IMR-90 (cell line): ENCODE data around the gene GRIN2A. TPM values are rescaled to one million over a fixed set of nuclear protein-coding genes. Genes with fewer than 3 reads are reported as not detected.

Experiments used
- ATAC-seq: fragments of 200-7000 bp; cut with Tn5 transposase; 2 replicates; pipeline ENCODE4 v1.9.1; 2020; ENCODE audit warnings: low read depth, mild to moderate bottlenecking, moderate library complexity
- BruUV-seq: library from RNA; stranded (reverse); fragments of 400-500 nt; replicated peaks from 2 replicates; lab custom pipeline; 2021; lab: Mats Ljungman, UMichigan
- CTCF ChIA-PET: fragments of 300-600 bp; formaldehyde crosslinking; extraction: SDS; loops from one replicate; lab custom pipeline; 2021; ENCODE audit warnings: antibody characterized with exemption; lab: Yijun Ruan, JAX
- POLR2A ChIA-PET: fragments of 300-600 bp; sonication (Branson Sonifier 250); formaldehyde crosslinking; loops from one replicate; lab custom pipeline; 2022; ENCODE audit warnings: antibody characterized with exemption; ENCODE audit not compliant: unreplicated experiment; lab: Charles Lee
- DNase-seq: peaks from one replicate; pipeline ENCODE4 v3.0.0; 2013
- H2AFZ ChIP-seq: replicated peaks from 2 replicates; pipeline ENCODE3; 2013; ENCODE audit warnings: low read length, mild to moderate bottlenecking; ENCODE audit not compliant: poor library complexity
- H2AK5ac ChIP-seq: 2 replicates; pipeline ENCODE4 v1.6.1; 2013; ENCODE audit warnings: low read depth, low read length, inconsistent platforms
- H2AK9ac ChIP-seq: replicated peaks from 2 replicates; pipeline ENCODE3; 2013; ENCODE audit warnings: mild to moderate bottlenecking, low read depth, low read length, moderate library complexity; ENCODE audit not compliant: poor library complexity
- H2BK120ac ChIP-seq: 2 replicates; pipeline ENCODE4 v1.6.1; 2013; ENCODE audit warnings: low read depth, low read length, inconsistent platforms
- H2BK15ac ChIP-seq: 3 replicates; pipeline ENCODE4 v1.6.1; 2013; ENCODE audit warnings: low read depth, low read length, inconsistent platforms
- H2BK20ac ChIP-seq: 2 replicates; pipeline ENCODE4 v1.6.1; 2013; ENCODE audit warnings: low read depth, mild to moderate bottlenecking, inconsistent platforms, low read length, moderate library complexity
- H2BK5ac ChIP-seq: 2 replicates; pipeline ENCODE4 v1.6.1; 2013; ENCODE audit warnings: mild to moderate bottlenecking, low read depth, low read length, inconsistent platforms; ENCODE audit not compliant: poor library complexity, severe bottlenecking
- H3K14ac ChIP-seq: replicated peaks from 2 replicates; pipeline ENCODE4 v1.6.1; 2013; ENCODE audit warnings: low read depth, low read length, inconsistent platforms
- H3K18ac ChIP-seq: 2 replicates; pipeline ENCODE4 v1.6.1; 2013; ENCODE audit warnings: low read depth, low read length, control low read depth
- H3K23ac ChIP-seq: 2 replicates; pipeline ENCODE4 v1.6.1; 2013; ENCODE audit warnings: low read depth, low read length, inconsistent platforms
- H3K27ac ChIP-seq: 2 replicates; pipeline ENCODE4 v1.5.1; 2013; ENCODE audit warnings: mild to moderate bottlenecking, control low read depth, low read length; ENCODE audit not compliant: insufficient read depth
- H3K27me3 ChIP-seq: 2 replicates; pipeline ENCODE4 v1.6.1; 2013; ENCODE audit warnings: low read length; ENCODE audit not compliant: control insufficient read depth, insufficient read depth
- H3K36me3 ChIP-seq: 2 replicates; pipeline ENCODE4 v1.6.1; 2013; ENCODE audit warnings: low read length, mixed read lengths; ENCODE audit not compliant: control insufficient read depth, insufficient read depth
- H3K4ac ChIP-seq: 2 replicates; pipeline ENCODE4 v1.6.1; 2013; ENCODE audit warnings: low read depth, low read length, inconsistent platforms
- H3K4me1 ChIP-seq: 2 replicates; pipeline ENCODE4 v1.6.1; 2013; ENCODE audit warnings: low read length, mixed read lengths; ENCODE audit not compliant: control insufficient read depth, insufficient read depth
- H3K4me2 ChIP-seq: 2 replicates; pipeline ENCODE4 v1.6.1; 2013; ENCODE audit warnings: low read depth, mild to moderate bottlenecking, control low read depth, low read length, moderate library complexity
- H3K4me3 ChIP-seq: 2 replicates; pipeline ENCODE4 v1.5.1; 2013; ENCODE audit warnings: low read depth, mild to moderate bottlenecking, control low read depth, low read length, moderate library complexity; ENCODE audit not compliant: insufficient read depth
- H3K56ac ChIP-seq: 2 replicates; pipeline ENCODE4 v1.6.1; 2013; ENCODE audit warnings: low read length, inconsistent platforms; ENCODE audit not compliant: insufficient read depth; ENCODE audit errors: extremely low read depth
- H3K79me1 ChIP-seq, 2 experiments: 2 replicates each; pipeline ENCODE4 v1.6.1; 2013; ENCODE audit warnings: low read length in 2 of 2, inconsistent platforms in 1 of 2, low read depth in 1 of 2
- H3K9ac ChIP-seq: 2 replicates; pipeline ENCODE4 v1.6.1; 2013; ENCODE audit warnings: low read depth, low read length, control low read depth
- H3K9me1 ChIP-seq: 2 replicates; pipeline ENCODE4 v1.6.1; 2013; ENCODE audit warnings: low read length, inconsistent platforms; ENCODE audit not compliant: insufficient read depth
- H3K9me3 ChIP-seq: 2 replicates; pipeline ENCODE4 v1.6.1; 2013; ENCODE audit warnings: low read length; ENCODE audit not compliant: control insufficient read depth, insufficient read depth
- H4K20me1 ChIP-seq: 2 replicates; pipeline ENCODE4 v1.6.1; 2013; ENCODE audit warnings: low read length, inconsistent platforms; ENCODE audit not compliant: insufficient read depth
- H4K5ac ChIP-seq: 2 replicates; pipeline ENCODE4 v1.6.1; 2013; ENCODE audit warnings: mild to moderate bottlenecking, low read depth, low read length, control low read depth
- H4K8ac ChIP-seq, 2 experiments: 2 replicates each; pipeline ENCODE4 v1.6.1; 2013; ENCODE audit warnings: low read depth in 2 of 2, low read length in 2 of 2, control low read depth in 1 of 2, inconsistent platforms in 1 of 2
- H4K91ac ChIP-seq: 2 replicates; pipeline ENCODE4 v1.6.1; 2013; ENCODE audit warnings: low read depth, low read length, inconsistent platforms; ENCODE audit not compliant: insufficient read depth
- CHD1 ChIP-seq: IDR thresholded peaks from 2 replicates; pipeline ENCODE4 v1.6.1; 2012; ENCODE audit warnings: low read depth, low read length, improper control_type of control experiment
- NFE2L2 ChIP-seq: fragments of 150-350 bp; IDR thresholded peaks from 2 replicates; pipeline ENCODE4 v1.6.1; 2016; ENCODE audit warnings: low read depth, mild to moderate bottlenecking, low read length
- POLR2A ChIP-seq: IDR thresholded peaks from 2 replicates; pipeline ENCODE4 v1.6.1; 2012; ENCODE audit warnings: mild to moderate bottlenecking, low read depth, low read length
- RAD21 ChIP-seq: IDR thresholded peaks from 2 replicates; pipeline ENCODE4 v1.6.1; 2012; ENCODE audit warnings: low read length, improper control_type of control experiment
- RCOR1 ChIP-seq: IDR thresholded peaks from 2 replicates; pipeline ENCODE4 v1.6.1; 2012; ENCODE audit warnings: mild to moderate bottlenecking, low read length, improper control_type of control experiment; ENCODE audit not compliant: insufficient replicate concordance
- USF2 ChIP-seq: fragments of 150-350 bp; IDR thresholded peaks from 2 replicates; pipeline ENCODE4 v1.6.1; 2017; ENCODE audit warnings: mild to moderate bottlenecking, antibody characterized with exemption, low read length, low read depth
- WGBS, 2 experiments: methylation state at CpG; one replicate each; pipeline versions ENCODE4 v1.1.5 to v1.1.7; 2013; ENCODE audit warnings: missing lambda C conversion rate in 2 of 2; ENCODE audit not compliant: insufficient read length in 1 of 2; ENCODE audit errors: extremely low coverage in 2 of 2; 5-methylcytosine and 5-hydroxymethylcytosine counted together
- dilution Hi-C: fragments of 300-500 bp; cut with HindIII; formaldehyde crosslinking; loops from one replicate; pipeline ENCODE4 v1.14.3; 2018; ENCODE audit warnings: low sequenced_read_pairs; ENCODE audit not compliant: unreplicated experiment
- in situ Hi-C: fragments of 300-500 bp; cut with MboI; formaldehyde crosslinking; loops from 3 replicates; pipeline ENCODE4 v1.14.3; 2019; ENCODE audit warnings: low sequenced_read_pairs, inconsistent platforms, mixed read lengths
- intact Hi-C: fragments of 100-400 bp; cut with micrococcal nuclease; formaldehyde crosslinking; loops from 2 replicates; pipeline ENCODE4 v1.10.0; 2022
- polyA plus RNA-seq, 3 experiments: library from polyadenylated mRNA; depleted of rRNA; stranded (reverse); fragments of >200 nt; gene quantifications; 2 replicates each; pipeline ENCODE4 v1.2.3, GENCODE V29; 2012; ENCODE audit warnings: low replicate concordance in 1 of 3
- total RNA-seq: library from RNA; depleted of rRNA; stranded (reverse); fragments of >200 nt; gene quantifications from 2 replicates; pipeline ENCODE4 v1.2.3, GENCODE V29; 2012
- TF ChIP-seq, protein P1 (sequence below): fragments of 150-350 bp; IDR thresholded peaks from 2 replicates; pipeline ENCODE4 v1.6.1; 2016; ENCODE audit warnings: low read depth, mild to moderate bottlenecking, low read length, moderate library complexity, borderline replicate concordance
- TF ChIP-seq, protein P2 (sequence below): conservative IDR thresholded peaks from 2 replicates; pipeline ENCODE4 v1.5.1; 2012; ENCODE audit warnings: mild to moderate bottlenecking, low read depth, low read length, improper control_type of control experiment

Gene GRIN2A
- total and polyA plus RNA-seq, 2 of the 4 experiments (the other 2 are of a cell fraction): under 0.01 TPM; not detected in 1

DNA sequence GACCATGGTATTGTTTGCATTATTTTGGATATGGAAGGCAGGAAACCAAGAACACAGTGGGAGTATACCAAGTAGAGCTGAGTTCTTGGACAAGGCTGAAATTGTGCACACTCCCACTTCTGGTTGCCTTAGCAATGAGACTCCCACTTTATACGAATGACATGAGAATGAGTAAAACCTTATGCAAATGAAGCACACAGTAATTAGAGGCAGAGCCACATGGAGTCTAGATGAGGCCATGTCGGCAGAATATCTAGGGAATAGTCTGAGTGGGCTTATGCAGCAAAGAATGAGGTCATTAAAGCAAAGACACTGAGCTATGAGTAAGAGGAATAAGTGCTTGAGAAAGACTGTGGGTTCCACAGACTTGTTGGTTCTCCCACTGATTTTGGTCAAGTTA is 178.7 kb downstream of the GRIN2A start:
- Histone ChIP-seq H4K8ac (no peak overlapping the region), H3K4me1 (no peaks in the 10 kb centered on the region), H2AK5ac (no peak overlapping the region), H3K9me1 (no peaks in the 10 kb centered on the region), H3K18ac (no peak overlapping the region), H3K36me3 (no peaks in the 10 kb centered on the region), H3K27me3 (no peaks in the 10 kb centered on the region), H2BK5ac (no peak overlapping the region), H3K9ac (no peak overlapping the region), H3K14ac (no peak overlapping the region), H3K9me3 (peaks cover 5% of the 10 kb centered on the region), H3K27ac (no peak overlapping the region), H3K4me3 (no peak overlapping the region), H2AK9ac (no peak overlapping the region), H3K4ac (no peak overlapping the region), H3K23ac (no peak overlapping the region), H2BK20ac (no peak overlapping the region), H3K56ac (no peak overlapping the region), H4K91ac (no peak overlapping the region), H2BK120ac (no peak overlapping the region), H3K79me1 (no peaks in the 10 kb centered on the region), H2BK15ac (no peak overlapping the region), H4K5ac (no peak overlapping the region), H3K4me2 (no peak overlapping the region), H2AFZ (no peak overlapping the region), H4K20me1 (no peaks in the 10 kb centered on the region)
- no TSS peak for BruUV-seq
- no peak for ATAC-seq
- 20% methylated on average over 1 of the region's 2 CpGs; no CpG with 5 or more reads in 1 of the 2 experiments for WGBS, 2 experiments
- in situ Hi-C loops: no loop called here
- intact Hi-C loops: no loop called here
- no peak for DNase-seq
- TF ChIP-seq RCOR1: no peak
- no peak for TF ChIP-seq CHD1
- TF ChIP-seq POLR2A: no peak
- TF ChIP-seq, protein P1, sequence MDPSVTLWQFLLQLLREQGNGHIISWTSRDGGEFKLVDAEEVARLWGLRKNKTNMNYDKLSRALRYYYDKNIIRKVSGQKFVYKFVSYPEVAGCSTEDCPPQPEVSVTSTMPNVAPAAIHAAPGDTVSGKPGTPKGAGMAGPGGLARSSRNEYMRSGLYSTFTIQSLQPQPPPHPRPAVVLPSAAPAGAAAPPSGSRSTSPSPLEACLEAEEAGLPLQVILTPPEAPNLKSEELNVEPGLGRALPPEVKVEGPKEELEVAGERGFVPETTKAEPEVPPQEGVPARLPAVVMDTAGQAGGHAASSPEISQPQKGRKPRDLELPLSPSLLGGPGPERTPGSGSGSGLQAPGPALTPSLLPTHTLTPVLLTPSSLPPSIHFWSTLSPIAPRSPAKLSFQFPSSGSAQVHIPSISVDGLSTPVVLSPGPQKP: no peak
- no peak for TF ChIP-seq USF2
- no peak for TF ChIP-seq NFE2L2
- TF ChIP-seq, protein P2, sequence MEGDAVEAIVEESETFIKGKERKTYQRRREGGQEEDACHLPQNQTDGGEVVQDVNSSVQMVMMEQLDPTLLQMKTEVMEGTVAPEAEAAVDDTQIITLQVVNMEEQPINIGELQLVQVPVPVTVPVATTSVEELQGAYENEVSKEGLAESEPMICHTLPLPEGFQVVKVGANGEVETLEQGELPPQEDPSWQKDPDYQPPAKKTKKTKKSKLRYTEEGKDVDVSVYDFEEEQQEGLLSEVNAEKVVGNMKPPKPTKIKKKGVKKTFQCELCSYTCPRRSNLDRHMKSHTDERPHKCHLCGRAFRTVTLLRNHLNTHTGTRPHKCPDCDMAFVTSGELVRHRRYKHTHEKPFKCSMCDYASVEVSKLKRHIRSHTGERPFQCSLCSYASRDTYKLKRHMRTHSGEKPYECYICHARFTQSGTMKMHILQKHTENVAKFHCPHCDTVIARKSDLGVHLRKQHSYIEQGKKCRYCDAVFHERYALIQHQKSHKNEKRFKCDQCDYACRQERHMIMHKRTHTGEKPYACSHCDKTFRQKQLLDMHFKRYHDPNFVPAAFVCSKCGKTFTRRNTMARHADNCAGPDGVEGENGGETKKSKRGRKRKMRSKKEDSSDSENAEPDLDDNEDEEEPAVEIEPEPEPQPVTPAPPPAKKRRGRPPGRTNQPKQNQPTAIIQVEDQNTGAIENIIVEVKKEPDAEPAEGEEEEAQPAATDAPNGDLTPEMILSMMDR: no peak
- no peak for TF ChIP-seq RAD21
- CTCF ChIA-PET: no interaction called here
- dilution Hi-C loops: no loop called here
- POLR2A ChIA-PET: no interaction called here
